Measurements from ENCODE around the gene OR6B3. TPM values are rescaled to one million over a fixed set of nuclear protein-coding genes. Genes with fewer than 3 reads are reported as not detected.

OR6B3 gene
- total RNA-seq, result not detected in 2 replicates

GRCh38 chr2:240053173-240054155, at the start of gene OR6B3:
Gene OR6B3, minus strand, starts transcription at chr2:240053521.

DNA sequence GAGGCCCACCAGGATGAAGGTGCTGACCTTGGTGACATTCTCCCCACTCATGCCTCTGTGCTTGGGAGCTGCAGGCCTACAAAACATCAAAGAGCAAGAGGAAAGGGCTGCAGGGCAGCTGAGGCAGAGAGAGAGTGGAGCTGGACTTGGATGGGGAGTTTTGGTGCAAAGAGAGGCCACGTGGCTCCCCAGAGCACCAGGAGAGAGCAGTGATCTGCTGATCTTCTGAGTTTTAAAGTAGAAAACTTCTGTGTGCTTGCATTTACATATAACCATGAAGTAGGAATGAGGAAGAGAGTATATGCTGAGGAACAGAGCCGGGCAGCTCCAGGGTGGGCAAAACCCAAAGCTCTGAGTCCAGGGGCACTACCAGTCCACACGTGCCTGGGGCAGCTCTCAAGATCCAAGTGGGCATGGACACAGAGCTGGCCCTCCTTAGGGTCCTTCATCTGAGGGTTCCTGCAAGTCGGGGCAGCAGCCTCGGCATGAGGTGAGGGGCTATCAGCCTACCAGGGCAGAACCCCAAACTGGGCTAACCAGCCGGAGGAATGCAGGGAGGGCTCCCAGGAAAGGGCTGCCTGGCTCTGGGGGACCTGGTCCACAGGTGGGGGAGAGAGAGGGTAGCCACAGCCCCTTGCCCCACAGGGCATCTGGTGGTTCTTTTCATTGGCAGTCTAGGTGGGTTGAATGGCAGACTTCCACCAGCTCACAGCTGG, 22.8 kb downstream of the OR6B3 start, which contains the start of gene OR6B2:
Gene OR6B2 (minus strand): TSS at position 51 of the 716 bp plus-strand sequence. CDS start 0 bp downstream, at position 51.

Other genes with a start within 250 kb of the OR6B3 start
- 97.4 and 118 TPM in 2 replicates for gene NDUFA10, start 28.2 kb downstream of the OR6B3 start, total RNA-seq
- not detected in 2 replicates for gene OR6B2, start 23.1 kb downstream of the OR6B3 start, total RNA-seq
- gene COPS9, start 82.8 kb upstream of the OR6B3 start, total RNA-seq, result 41.0 and 49.6 TPM in 2 replicates
- gene OTOS, start 87.1 kb upstream of the OR6B3 start, total RNA-seq, result not detected in 2 replicates